WERI-Rb-1 (cell line): ENCODE measurements around the gene MACROD2.

Source experiments
- DNase-seq: peaks from one replicate; pipeline ENCODE4 v3.0.0-alpha.2; 2020
- H3K27ac ChIP-seq: fragments of 250-450 bp; sonication (Bioruptor Pico); 2 replicates; pipeline ENCODE4 v1.5.1; 2020; ENCODE audit warnings: mild to moderate bottlenecking, moderate library complexity
- H3K27me3 ChIP-seq: fragments of 250-450 bp; sonication (Bioruptor Pico); 2 replicates; pipeline ENCODE4 v1.5.1; 2021; ENCODE audit warnings: mild to moderate bottlenecking, low read depth, moderate library complexity; ENCODE audit not compliant: insufficient read depth, severe bottlenecking
- H3K36me3 ChIP-seq: fragments of 250-450 bp; sonication (Bioruptor Pico); 2 replicates; pipeline ENCODE4 v1.5.1; 2020; ENCODE audit warnings: mild to moderate bottlenecking, moderate library complexity
- H3K4me3 ChIP-seq: 2 replicates; pipeline ENCODE4 v1.5.1; 2011; ENCODE audit warnings: low read depth, mild to moderate bottlenecking, control low read depth, low read length
- H3K9me3 ChIP-seq: fragments of 250-450 bp; sonication (Bioruptor Pico); 2 replicates; pipeline ENCODE4 v1.5.1; 2021; ENCODE audit warnings: mild to moderate bottlenecking, moderate library complexity; ENCODE audit not compliant: severe bottlenecking
- TF ChIP-seq, protein P1 (sequence below): IDR thresholded peaks from 2 replicates; pipeline ENCODE4 v1.5.1; 2011; ENCODE audit warnings: low read depth, mild to moderate bottlenecking, control low read depth, inconsistent platforms, low read length

Gene MACROD2

GRCh38 chr20:14470231-14470899, 475.0 kb downstream of the MACROD2 start:
- Histone ChIP-seq H3K27me3 (no peaks in the 10 kb centered on the region), H3K9me3 (no peaks in the 10 kb centered on the region), H3K4me3 (no peak overlapping the region), H3K36me3 (no peaks in the 10 kb centered on the region), H3K27ac (no peak overlapping the region)
- no peak for DNase-seq
- TF ChIP-seq, protein P1, sequence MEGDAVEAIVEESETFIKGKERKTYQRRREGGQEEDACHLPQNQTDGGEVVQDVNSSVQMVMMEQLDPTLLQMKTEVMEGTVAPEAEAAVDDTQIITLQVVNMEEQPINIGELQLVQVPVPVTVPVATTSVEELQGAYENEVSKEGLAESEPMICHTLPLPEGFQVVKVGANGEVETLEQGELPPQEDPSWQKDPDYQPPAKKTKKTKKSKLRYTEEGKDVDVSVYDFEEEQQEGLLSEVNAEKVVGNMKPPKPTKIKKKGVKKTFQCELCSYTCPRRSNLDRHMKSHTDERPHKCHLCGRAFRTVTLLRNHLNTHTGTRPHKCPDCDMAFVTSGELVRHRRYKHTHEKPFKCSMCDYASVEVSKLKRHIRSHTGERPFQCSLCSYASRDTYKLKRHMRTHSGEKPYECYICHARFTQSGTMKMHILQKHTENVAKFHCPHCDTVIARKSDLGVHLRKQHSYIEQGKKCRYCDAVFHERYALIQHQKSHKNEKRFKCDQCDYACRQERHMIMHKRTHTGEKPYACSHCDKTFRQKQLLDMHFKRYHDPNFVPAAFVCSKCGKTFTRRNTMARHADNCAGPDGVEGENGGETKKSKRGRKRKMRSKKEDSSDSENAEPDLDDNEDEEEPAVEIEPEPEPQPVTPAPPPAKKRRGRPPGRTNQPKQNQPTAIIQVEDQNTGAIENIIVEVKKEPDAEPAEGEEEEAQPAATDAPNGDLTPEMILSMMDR, result no peak

GRCh38 chr20:14470977-14471661, 475.8 kb downstream of the MACROD2 start:
- Histone ChIP-seq H3K36me3 (no peaks in the 10 kb centered on the region), H3K27me3 (no peaks in the 10 kb centered on the region), H3K27ac (no peak overlapping the region), H3K4me3 (no peak overlapping the region), H3K9me3 (no peaks in the 10 kb centered on the region)
- DNase-seq, result no peak
- TF ChIP-seq, protein P1, result no peak

GRCh38 chr20:14477125-14477524, 481.8 kb downstream of the MACROD2 start:
- Histone ChIP-seq H3K27ac (no peak overlapping the region), H3K4me3 (no peak overlapping the region), H3K27me3 (no peaks in the 10 kb centered on the region), H3K9me3 (no peaks in the 10 kb centered on the region), H3K36me3 (no peaks in the 10 kb centered on the region)
- TF ChIP-seq, protein P1, result no peak
- DNase-seq, result no peak

GRCh38 chr20:14478126-14478525, 482.8 kb downstream of the MACROD2 start:
- H3K27ac ChIP-seq, result no peak overlapping the region
- no peak for DNase-seq

DNA sequence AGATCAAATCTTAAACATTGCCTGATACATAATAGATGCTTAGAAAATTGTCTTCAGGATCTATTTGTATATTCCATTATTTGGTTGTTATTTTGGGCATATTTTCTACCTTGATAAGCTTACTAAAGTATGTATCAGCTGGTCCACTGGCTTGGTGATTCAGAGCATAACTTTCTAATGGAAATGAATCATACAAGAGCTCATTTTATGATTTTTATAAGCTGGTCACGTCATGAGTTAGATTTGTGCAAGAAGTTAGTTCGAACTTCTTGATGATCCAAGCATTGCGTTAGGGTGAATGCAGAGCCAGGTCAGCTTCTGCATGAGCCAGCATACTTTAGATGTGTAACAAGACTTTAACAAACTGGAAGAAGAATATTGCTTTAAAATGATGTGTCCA, 486.5 kb downstream of the MACROD2 start:
- Histone ChIP-seq H3K27ac (no peak overlapping the region), H3K4me3 (no peak overlapping the region), H3K36me3 (no peaks in the 10 kb centered on the region), H3K27me3 (no peaks in the 10 kb centered on the region), H3K9me3 (no peaks in the 10 kb centered on the region)
- TF ChIP-seq, protein P1, result no peak
- no peak for DNase-seq

More at GRCh38 chr20:14478126-14478525, 482.8 kb downstream of the MACROD2 start:
- Histone ChIP-seq H3K27me3 (no peaks in the 10 kb centered on the region), H3K9me3 (no peaks in the 10 kb centered on the region), H3K4me3 (no peak overlapping the region), H3K36me3 (no peaks in the 10 kb centered on the region)
- TF ChIP-seq, protein P1, result no peak
